GM19193 (cell line): ENCODE data around the gene CTSW.

Experiments
- POLR2A ChIP-seq: IDR thresholded peaks from 4 replicates; pipeline ENCODE4 v1.6.1; 2011; ENCODE audit not compliant: insufficient read depth, insufficient read length; ENCODE audit errors: extremely low read depth

CTSW gene

DNA sequence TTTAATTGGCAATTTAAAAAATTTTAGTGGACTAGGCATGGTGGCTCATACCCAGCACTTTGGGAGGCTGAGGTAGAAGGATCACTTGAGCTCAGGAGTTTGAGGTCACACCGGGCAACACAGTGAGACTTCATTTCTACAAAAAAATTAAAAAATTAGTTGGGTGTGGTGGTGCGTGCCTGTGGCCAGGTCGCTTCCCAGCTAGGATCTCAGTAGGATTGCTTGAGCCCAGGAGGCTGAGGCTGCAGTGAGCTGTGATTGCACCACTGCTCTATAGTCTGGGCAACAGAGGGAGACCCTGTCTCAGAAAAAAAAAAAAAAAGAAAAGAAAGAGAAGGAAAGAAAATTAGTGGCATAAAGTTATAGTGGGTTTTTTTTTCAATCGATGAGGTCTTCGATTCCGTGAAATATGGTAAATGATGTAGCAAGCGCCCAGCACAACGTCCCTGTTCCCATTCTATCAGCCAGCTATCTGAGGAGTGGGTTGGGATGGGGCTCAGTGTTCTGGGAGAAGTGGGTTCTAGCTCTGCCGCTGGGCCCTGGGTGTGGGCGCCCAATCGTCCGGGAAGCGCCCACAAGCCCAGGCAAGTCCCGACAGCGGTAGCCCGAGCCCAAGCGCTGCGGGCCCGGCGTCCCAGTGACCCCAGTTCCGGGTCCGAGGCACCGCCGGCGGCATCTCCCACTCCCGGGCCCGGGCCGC lies 19.2 kb downstream of the CTSW start:
- TF ChIP-seq POLR2A, result no peak

DNA sequence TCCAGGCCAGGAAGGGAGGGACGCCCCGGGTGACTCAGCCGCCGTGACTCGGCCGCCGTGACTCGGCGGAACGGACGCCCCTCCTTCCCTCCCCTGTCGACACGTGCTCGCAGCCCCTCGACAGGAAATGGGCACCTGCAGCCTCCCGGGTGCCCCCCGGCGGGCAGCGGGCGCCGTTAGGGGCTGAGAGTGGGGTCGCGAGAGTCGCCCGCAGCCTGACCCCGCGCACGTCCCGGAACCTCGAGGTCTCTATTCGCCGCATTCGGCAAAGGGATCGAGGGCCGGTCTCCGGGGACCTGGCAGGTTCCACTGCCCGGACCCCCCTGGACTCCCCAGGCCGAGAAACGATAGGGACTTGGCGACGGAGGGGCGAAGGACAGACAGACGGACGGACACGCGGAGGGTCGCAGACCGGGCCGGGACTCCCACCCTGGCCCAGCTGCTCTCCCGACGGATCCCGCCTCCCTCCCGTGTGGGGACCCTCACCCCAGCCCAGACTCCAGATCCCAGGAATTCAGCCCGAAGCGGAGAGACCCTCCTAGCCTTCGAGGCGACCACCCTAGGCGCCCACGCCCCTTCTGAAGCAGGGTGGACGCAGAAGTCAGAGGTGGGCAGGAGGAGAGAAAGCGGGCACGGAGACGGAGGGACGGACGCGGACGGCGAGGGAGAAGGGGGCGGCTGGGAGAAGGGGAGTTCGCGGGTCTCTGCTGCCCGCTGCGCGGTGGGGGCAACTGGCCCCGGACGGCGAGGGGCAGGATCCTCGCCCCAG lies 19.9 kb downstream of the CTSW start:
- peak; percentile 55 for TF ChIP-seq POLR2A

DNA sequence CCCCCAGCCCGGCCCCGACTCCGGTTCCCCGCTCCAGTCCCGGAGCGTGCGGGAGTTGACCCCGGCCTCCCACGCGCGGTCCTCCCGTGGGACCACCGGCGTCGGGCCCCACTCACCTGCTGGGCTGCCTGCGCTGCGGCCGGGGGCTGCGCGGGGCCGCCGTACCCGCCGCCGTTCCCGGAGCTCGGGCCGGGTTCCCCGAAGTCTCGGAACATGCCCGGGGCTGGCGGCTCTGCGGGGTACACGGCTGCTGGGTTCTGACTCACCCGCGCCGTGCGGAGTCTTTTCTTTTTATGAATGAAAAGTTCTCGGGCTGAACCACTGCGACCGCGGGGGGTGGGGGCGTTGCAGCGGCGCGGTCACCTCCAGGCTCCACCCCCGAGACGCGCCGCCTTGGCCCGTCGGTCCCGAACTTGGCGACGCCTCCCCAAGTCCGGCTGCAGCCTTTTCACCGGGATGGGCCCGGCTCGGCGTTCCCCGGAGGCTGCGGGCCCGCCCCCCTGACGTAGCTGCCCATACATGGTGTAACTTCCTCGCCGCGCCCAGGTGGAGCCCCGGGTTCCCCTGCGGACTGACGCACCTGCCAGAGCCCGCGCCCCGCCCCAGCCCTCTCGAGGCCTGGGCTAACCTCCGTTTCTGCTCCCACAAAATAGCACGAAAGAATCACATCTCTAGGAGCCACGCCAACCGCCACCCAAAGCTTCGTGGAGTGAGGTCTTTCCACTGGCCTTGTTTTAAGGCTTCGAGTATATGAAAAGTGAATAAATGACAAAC lies 20.7 kb downstream of the CTSW start, which contains the start of gene FOSL1:
Gene FOSL1 (minus strand): TSS at position 264 of the 774 bp plus-strand sequence. CDS start 49 bp downstream, at position 215.
- TF ChIP-seq POLR2A, result peak; percentile 88

DNA sequence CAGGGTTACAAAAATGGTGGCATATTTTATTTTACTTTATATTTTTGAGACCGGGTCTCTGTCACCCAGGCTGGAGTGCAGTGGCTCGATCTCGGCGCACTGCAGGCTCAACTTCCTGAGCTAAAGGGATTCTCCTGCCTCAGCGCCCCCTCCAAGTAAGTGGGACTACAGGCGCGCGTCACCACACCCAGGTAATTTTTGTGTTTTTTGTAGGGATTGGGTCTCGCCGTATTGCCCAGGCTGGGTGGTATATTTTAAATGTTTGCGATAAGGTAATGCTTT lies 21.2 kb downstream of the CTSW start:
- TF ChIP-seq POLR2A, result no peak

DNA sequence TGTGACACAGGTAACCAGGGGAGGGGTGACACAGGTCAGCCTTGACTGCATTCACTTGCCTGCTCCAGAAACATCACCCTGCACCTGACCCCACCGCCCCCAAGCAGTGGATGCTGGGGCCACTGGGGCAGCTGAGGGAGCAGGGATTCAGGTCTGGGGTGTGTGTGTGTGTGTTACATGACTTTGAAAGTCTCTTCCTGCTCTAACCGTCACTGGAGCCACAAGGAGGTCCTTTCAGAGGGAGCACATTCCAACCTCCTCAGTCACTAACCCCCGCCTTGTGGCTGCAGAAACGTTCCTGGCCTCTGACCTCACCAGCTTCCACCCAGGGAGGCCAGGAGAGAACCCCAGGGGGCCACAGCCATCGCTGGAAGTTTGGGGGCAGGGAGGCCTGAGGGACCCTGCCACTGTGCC lies 23.4 kb downstream of the CTSW start:
- no peak for TF ChIP-seq POLR2A

DNA sequence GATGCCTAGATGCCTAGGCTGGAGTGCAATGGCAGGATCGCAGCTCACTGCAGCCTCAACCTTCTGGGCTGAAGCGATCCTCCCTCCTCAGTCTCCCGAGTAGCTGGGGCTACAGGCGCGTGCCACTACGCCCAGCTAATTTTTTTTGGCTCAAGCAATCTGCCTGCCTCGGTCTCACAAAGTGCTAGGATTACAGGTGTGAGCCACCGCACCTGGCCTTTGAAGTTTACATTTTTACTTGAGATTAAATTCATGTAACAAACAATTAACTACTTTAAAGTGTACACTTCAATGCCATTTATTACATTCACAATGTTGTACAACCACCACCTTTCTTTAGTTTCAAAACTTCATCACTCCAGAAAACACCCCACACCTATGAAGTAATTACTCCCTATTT lies 24.1 kb downstream of the CTSW start:
- TF ChIP-seq POLR2A, result no peak

DNA sequence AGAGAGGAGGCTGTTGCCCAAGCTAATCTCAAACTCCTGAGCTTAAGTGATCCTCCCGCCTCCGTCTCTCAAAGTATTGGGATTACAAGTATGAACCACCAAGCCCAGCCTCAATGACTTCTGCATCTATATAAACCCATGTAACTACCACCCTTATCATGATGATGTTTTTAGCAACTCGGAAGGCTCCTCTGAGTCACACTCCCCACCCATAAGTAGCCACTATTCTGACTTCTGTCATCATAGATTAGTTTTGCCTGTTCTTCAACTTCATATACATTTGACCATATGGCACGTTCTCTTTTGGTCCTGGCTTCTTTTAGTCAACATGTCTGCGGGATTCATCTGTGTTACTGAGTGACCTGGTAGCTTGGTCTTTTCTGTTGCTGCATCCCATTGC lies 27.0 kb downstream of the CTSW start:
- no peak for TF ChIP-seq POLR2A

DNA sequence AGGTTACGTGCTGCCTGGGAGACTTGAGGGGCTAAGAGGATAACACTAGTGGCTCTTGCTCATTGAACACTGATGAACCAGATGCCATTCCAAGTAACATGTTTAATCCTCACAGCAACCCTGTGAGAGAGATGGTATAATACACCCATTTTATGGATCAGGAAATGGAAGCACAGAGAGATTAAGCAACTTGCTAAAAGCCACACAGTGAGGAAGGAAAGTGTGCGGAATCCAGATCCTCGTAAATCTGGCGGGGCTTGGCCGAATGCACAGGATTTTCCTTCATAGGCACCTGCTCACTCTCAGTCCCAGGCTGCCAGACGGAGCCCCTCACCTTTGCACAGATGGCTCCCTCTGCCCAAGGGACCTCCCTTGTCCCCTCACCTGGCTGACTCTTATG lies 28.2 kb downstream of the CTSW start:
- no peak for TF ChIP-seq POLR2A

DNA sequence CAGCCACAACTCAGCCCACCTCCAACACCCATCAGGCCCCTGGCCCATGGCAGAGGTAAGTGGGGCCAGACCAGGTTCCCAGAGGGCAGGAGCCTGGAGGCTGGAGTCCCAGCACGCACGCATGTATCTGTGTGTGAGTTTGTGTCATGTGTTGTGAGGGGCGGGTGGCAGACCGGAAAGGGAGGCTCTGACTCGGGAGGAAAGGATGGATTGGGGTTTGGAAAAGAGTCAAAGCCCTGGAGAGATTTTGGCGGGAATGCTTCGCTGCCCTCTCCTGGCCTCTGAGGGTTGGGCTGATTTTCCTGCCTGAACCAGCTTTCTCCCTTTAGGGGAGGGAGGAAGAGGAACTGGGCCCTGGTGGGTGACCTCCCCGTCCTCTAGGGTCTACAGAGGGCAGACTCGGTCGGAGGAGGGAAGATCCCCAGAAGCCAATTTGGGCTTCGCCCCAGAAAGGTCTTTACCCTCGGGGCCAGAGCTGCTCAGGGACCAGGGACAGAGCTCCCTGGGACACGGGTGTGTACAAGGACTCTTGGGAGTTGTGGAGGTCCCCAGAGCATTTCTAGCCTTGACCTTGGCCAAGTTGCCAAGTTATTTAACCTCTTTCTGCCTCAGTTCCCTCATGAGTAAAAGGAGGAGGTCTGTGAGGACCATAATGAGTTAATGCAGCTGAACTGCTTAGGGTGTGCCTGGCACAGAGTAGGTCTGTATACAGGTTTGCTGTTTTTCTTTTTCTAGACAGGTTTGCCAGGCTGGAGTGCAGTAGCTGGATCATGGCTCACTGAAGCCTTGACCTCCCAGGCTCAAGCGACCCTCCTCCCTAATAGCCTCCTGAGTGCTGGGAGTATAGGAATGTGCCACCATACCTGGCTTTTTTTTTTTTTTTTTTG lies 32.3 kb downstream of the CTSW start:
- TF ChIP-seq POLR2A, result no peak

DNA sequence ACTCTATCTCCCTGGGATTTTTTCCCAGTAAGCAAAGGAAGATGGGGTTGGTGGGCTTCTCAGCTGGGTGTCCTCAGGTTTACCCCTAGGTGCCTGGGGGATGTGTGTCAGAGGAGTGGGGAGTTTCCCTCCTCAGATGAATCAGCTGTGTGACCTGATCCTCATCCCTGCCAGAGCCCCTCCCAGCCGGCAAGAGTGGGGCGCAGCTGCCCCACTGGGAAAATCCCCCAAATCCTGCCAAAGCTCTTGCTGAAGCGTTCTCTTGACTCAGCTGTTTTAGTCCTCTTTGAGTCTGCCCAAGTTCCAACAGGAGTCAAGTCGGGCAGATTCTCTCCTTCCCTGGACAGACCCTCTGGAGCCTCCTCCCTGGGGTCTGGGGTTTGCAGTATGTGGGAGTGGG lies 33.2 kb downstream of the CTSW start:
- no peak for TF ChIP-seq POLR2A

DNA sequence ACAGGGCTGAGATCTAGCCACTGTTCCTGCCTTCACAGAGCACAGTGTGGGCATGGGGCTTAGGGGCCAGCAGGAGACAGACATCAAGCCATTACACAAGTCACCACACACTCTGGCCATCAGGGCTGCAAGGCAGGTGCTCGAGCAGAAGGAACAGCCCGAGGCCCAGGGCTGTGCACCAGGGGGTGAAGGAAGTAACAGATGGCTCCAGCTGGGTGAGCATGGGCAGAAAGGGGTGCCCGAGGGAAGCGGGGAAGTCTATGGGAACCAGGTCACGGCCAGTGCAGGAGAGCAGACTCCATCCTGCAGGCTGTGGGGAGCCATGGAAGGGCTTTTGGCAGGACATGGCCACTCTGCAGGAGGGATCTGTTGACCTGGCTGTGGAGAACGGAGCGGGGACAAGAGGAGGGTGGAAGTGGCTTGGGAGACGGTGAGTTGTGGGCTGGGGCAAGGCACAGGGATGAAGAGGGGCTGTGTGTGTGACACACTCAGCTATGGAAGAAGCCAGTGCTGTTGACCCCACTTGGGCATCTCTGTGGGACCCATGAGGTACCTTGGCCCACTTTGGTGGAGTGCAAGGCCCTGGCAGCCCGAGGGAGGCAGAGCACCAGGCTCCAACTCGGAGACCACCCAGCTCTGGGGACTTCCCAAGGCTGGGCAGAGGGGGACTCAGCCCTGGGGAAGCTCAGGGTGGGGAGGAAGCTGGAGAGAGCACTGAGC lies 35.6 kb downstream of the CTSW start:
- peak; percentile 15 for TF ChIP-seq POLR2A

DNA sequence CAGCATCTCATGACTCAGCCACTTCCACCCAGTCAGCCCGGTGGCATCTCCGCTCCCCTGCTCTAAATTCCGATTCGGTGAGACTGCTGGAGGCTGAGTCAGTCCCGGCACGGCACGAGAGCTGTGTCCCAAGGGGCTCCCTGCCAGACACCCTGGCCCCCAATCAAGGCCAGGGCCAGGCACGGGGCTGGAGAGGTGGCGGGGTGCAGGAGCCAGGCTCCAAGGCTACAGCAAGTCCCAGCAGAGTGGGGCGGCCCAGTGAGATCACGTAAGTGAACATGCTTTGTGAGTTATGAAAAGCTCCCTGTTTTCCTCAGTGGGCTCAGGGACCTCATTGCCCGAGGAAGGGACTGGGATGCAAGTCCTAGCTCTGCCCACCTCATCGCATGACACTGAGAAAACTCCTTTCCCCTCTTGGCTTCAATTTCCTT lies 36.2 kb downstream of the CTSW start:
- TF ChIP-seq POLR2A, result peak; percentile 11

DNA sequence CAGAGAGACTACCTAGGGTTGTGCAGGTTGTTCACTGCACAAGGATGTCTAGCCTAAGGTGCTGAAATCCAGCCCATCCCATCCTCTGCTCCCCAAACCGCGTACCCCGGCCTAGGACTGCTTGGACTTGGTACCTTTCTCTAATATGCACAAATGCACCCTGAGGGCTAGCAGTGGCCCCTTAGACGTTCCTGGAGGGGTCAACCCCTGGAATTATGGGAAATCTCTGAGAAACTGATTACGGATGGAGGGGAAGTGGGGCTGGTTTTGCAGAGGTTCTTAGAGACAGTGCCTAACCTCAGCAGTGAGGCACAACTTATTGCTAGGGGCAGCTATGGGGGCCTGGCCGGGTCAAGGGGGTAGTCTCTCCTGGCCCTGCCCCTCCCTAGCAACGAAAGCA lies 36.8 kb downstream of the CTSW start:
- no peak for TF ChIP-seq POLR2A

DNA sequence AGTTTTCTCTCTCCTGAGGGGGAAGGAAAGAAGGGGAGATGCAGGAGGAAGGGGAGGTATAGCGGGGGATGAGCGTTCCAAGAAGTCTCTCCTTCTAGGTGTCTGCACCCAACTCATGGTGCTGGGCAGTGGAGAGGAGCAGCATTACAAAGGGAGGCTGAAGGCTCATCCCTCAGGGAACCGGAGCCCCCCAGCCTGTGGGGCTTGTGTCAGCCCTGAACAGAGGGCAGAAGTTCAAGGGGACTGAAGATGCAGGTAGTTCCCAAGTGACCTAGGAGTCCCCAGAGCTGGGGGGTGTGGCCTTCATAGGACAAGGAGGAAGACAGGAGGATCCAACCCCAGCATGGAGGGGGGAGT lies 37.4 kb downstream of the CTSW start:
- TF ChIP-seq POLR2A, result no peak
